ENCODE measurements around the gene IRX1.

DNA sequence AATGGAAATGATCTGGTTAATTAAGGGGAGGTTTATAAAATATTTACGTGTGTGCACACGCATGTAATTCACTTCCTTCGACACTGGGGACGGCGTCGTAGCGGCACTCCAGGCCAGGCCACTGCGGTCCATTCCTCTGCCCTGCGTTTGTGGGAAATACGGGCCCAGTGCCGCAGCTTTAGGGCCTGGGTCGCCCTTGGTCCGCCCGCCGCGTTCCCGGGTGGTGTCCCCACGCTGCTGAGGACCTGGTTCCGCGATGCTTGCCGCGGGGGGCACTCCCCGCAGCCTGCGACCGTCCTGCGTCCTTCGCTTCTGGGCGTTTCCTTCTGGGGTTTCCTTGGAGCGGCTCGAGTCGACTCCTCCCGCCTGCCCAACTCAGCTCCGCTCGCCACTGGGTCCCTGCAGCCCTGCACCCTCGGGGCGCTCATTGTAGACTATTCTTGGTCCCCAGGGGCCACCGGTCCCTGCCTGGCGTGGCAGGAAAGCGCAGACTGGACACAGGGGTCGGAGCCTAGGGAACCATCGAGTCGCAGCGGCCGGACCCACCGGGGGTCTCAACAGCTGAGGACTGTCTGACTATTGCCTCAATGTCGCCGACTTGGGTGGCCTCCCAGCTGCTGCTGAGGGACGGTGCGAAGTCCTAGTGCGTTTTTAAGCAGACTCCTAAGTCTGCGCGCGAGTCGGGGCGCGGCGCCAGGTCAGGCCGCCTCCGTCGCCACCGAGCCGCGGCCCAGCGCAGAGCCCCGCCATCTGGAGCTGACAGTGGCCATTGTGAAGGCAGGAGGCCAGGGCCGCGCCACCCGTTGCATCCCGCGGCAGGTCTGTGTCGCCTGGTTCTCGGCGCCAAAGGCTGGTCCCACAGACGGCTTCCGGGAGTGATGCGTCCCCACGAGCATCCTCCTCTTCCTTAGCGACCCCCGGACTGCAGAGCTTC lies 4.4 kb upstream of the IRX1 start:
- TF ChIP-seq GATA2 (IDR thresholded peaks at IDR 0.05; ENCODE audit: low read depth, low read length) = no peak
- TF ChIP-seq GATA3 (IDR thresholded peaks at IDR 0.05; ENCODE audit: low read depth, low read length) = no peak

Data from SH-SY5Y (cell line).